GM12878 (cell line): ENCODE measurements around the gene FLVCR1.

ENCODE experiments used
- CTCF ChIP-seq, 3 experiments: IDR thresholded peaks in 2 of 3; conservative IDR thresholded peaks in 1 of 3; 2 replicates each; pipeline ENCODE4 v1.5.1; 2011; ENCODE audit warnings: low read depth in 3 of 3, low read length in 3 of 3, mild to moderate bottlenecking in 3 of 3, control low read depth in 2 of 3, moderate library complexity in 2 of 3, inconsistent platforms in 1 of 3, mixed read lengths in 1 of 3; ENCODE audit not compliant: control insufficient read depth in 2 of 3, insufficient read depth in 1 of 3; ENCODE audit errors: extremely low read depth in 1 of 3
- NFYB ChIP-seq: IDR thresholded peaks from 2 replicates; pipeline ENCODE4 v1.6.1; 2011; ENCODE audit warnings: low read depth, mild to moderate bottlenecking, low read length, improper control_type of control experiment, moderate library complexity; ENCODE audit not compliant: insufficient read depth
- ZBTB40 ChIP-seq: fragments of 450-650 bp; IDR thresholded peaks from 2 replicates; pipeline ENCODE4 v1.6.1; 2016; ENCODE audit warnings: mild to moderate bottlenecking, moderate library complexity, borderline replicate concordance

- no peak for TF ChIP-seq CTCF (IDR thresholded peaks at IDR 0.05 in 2 of 3, conservative IDR thresholded peaks at IDR 0.05 in 1 of 3; ENCODE audit: control insufficient read depth in 2 of 3, extremely low read depth in 1 of 3, insufficient read depth in 1 of 3, low read depth in 3 of 3, low read length in 3 of 3)
- no peak for TF ChIP-seq ZBTB40
- TF ChIP-seq NFYB: no peak
These were observed 9.1 kb downstream of the FLVCR1 start for GRCh38 chr1:212867192-212867591.
